Upper lobe of left lung (tissue), 6 donors: Measurements from ENCODE around the gene CD300LF. TPM values are rescaled to one million over a fixed set of nuclear protein-coding genes. Genes with fewer than 3 reads are reported as not detected.
A peak's percentile ranks its signal among the peaks of the same experiment; 100 is the strongest.

Source experiments
- ATAC-seq, 2 donors: fragments of 200-7000 bp; cut with Tn5 transposase; one replicate each; pipeline ENCODE4 v1.9.1; 2022; ENCODE audit warnings: mild to moderate bottlenecking in 2 of 2, moderate library complexity in 2 of 2; ENCODE audit not compliant: low FRiP score in 2 of 2
- DNase-seq, 2 donors: peaks; one replicate each; pipeline ENCODE4 v3.0.0-alpha.2; 2019 to 2020
- H3K27ac ChIP-seq, 4 donors: fragments of 200-600 bp; sonication (generic); one replicate each; pipeline ENCODE4 v1.5.1; 2016 to 2019
- H3K27me3 ChIP-seq, 4 donors: fragments of 200-600 bp; sonication (generic); one replicate each; pipeline ENCODE4 v1.5.1; 2017 to 2019
- H3K36me3 ChIP-seq, 4 donors: fragments of 200-600 bp; sonication (generic); one replicate each; pipeline ENCODE4 v1.5.1; 2016 to 2019
- H3K4me1 ChIP-seq, 4 donors: fragments of 200-600 bp; sonication (generic); one replicate each; pipeline ENCODE4 v1.5.1; 2018 to 2019
- H3K4me3 ChIP-seq, 4 donors: fragments of 200-600 bp; sonication (generic); one replicate each; pipeline ENCODE4 v1.5.1; 2017 to 2019; ENCODE audit warnings: mild to moderate bottlenecking in 2 of 4, moderate library complexity in 1 of 4
- H3K9me3 ChIP-seq, 4 donors: fragments of 200-600 bp; sonication (generic); one replicate each; pipeline ENCODE4 v1.5.1; 2018 to 2019
- EP300 ChIP-seq, 4 donors: sonication (generic); formaldehyde crosslinking; IDR thresholded peaks; one replicate each; pipeline ENCODE4 v1.5.1; 2017; ENCODE audit warnings: antibody characterized with exemption in 4 of 4, control low read depth in 2 of 4
- POLR2A ChIP-seq, 4 donors: fragments of 450-650 bp; IDR thresholded peaks; one replicate each; pipeline ENCODE4 v1.5.1; 2016 to 2017; ENCODE audit warnings: antibody characterized with exemption in 4 of 4, mild to moderate bottlenecking in 2 of 4
- POLR2AphosphoS5 ChIP-seq, 2 donors: sonication (generic); formaldehyde crosslinking; IDR thresholded peaks; one replicate each; pipeline ENCODE4 v1.5.1; 2017; ENCODE audit warnings: antibody characterized with exemption in 2 of 2
- WGBS, 2 donors: methylation state at CpG; one replicate each; pipeline ENCODE4 v1.1.5; 2017 to 2018; 5-methylcytosine and 5-hydroxymethylcytosine counted together
- total RNA-seq, 6 donors: library from RNA; depleted of rRNA in 4 of 6; stranded (reverse); fragments of >200 nt in 4 of 6; gene quantifications; one replicate each; pipeline versions ENCODE4 v1.1.0 to v1.2.1, GENCODE V29; 2016 to 2021
- TF ChIP-seq, protein P1 (sequence below), 6 experiments: fragments of 450-650 bp in 4 of 6; fragments of 200-600 bp in 2 of 6; sonication (generic) in 2 of 6; IDR thresholded peaks; one replicate each; pipeline ENCODE4 v1.5.1; 2016 to 2019; ENCODE audit warnings: antibody characterized with exemption in 6 of 6
- donor health status: DM: no; HTN: no; CAD: no; lungs with moderate emphysema.
- donor health status: DM: no; HTN: yes; CAD: no; lungs with severe emphysema.

Gene CD300LF
- total RNA-seq, 6 donors from 2014 or later: 14.5 to 70.2 (median 33.4) TPM

- ATAC-seq: peak in 1 of 2 donors; percentile 37
- no peaks in the 10 kb centered on the region for H3K9me3 ChIP-seq
- peaks cover 0 to 28% (median 0%) of the 10 kb centered on the region in 4 donors for H3K4me1 ChIP-seq
- H3K4me3 ChIP-seq: peak overlapping the region in 3 of 4 donors; percentile 26 to 47 (median 33)
- 49 to 50% methylated on average over 6 to 7 of the region's 7 CpGs for WGBS, 2 donors
- DNase-seq: no peak
- H3K36me3 ChIP-seq: no peaks in the 10 kb centered on the region
- no peaks in the 10 kb centered on the region for H3K27me3 ChIP-seq
- H3K27ac ChIP-seq: peak overlapping the region; percentile 53 to 77 (median 64)
- TF ChIP-seq EP300 (IDR thresholded peaks at IDR 0.05) (no peak), POLR2A (IDR thresholded peaks at IDR 0.05) (no peak), POLR2AphosphoS5 (IDR thresholded peaks at IDR 0.05) (no peak)
- TF ChIP-seq, protein P1, sequence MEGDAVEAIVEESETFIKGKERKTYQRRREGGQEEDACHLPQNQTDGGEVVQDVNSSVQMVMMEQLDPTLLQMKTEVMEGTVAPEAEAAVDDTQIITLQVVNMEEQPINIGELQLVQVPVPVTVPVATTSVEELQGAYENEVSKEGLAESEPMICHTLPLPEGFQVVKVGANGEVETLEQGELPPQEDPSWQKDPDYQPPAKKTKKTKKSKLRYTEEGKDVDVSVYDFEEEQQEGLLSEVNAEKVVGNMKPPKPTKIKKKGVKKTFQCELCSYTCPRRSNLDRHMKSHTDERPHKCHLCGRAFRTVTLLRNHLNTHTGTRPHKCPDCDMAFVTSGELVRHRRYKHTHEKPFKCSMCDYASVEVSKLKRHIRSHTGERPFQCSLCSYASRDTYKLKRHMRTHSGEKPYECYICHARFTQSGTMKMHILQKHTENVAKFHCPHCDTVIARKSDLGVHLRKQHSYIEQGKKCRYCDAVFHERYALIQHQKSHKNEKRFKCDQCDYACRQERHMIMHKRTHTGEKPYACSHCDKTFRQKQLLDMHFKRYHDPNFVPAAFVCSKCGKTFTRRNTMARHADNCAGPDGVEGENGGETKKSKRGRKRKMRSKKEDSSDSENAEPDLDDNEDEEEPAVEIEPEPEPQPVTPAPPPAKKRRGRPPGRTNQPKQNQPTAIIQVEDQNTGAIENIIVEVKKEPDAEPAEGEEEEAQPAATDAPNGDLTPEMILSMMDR (IDR thresholded peaks at IDR 0.05): no peak
These were observed 422 bp downstream of the CD300LF start for GRCh38 chr17:74712301-74712700.

DNA sequence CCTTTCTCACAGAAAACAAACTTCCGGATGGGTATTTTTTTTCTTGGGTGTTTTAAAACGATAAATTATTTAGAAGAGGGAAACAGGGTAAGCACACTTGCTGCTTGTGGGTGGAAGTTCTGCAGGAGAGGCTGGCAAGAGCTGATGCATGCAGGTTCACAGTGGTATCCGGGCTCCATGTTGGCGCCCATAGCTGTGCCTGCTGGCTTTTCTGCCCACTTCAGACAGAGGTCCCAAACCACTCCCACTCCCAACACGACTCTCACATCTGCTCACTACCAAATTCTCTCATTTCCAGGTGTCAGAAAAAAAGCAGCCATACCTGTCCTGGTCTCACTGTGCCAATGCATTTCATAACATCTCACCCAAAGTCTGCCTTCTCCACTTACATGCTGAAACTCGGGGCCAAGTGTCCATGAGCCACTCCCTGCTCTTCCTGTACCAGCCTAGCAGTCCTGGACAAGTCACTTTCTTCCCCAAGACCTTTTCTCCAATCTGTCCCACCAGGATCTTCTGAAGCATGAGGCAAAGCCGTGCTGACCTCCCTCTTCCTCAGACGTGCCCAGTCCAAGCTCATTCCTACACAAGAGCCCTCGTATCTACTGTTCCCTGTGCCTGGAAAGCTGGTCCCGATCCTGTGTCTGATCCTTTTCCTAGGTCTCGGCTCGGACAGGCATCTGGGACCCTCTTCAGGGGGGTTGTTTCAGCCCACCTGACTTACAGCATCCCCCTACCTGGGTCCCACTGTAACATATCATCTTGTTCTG lies 1.5 kb downstream of the CD300LF start:
- Histone ChIP-seq H3K4me1 (peaks cover 0 to 28% (median 0%) of the 10 kb centered on the region in 4 donors), H3K4me3 (peak overlapping the region in 3 of 4 donors; percentile 4 to 47 (median 10)), H3K36me3 (no peaks in the 10 kb centered on the region), H3K27me3 (no peaks in the 10 kb centered on the region), H3K27ac (no peak overlapping the region), H3K9me3 (no peaks in the 10 kb centered on the region)
- 54 to 61% methylated on average over 12 of the region's 12 CpGs for WGBS, 2 donors
- DNase-seq: no peak
- no peak for ATAC-seq
- TF ChIP-seq, protein P1 (IDR thresholded peaks at IDR 0.05): no peak
- TF ChIP-seq POLR2AphosphoS5 (IDR thresholded peaks at IDR 0.05) (no peak), POLR2A (IDR thresholded peaks at IDR 0.05) (no peak), EP300 (IDR thresholded peaks at IDR 0.05) (no peak)

- H3K4me1 ChIP-seq: peaks cover 0 to 19% (median 0%) of the 10 kb centered on the region in 4 donors
- ATAC-seq: peak in 1 of 2 donors; percentile 76
- no peak overlapping the region for H3K27ac ChIP-seq
- no peaks in the 10 kb centered on the region for H3K9me3 ChIP-seq
- no peaks in the 10 kb centered on the region for H3K27me3 ChIP-seq
- peak in 1 of 2 donors; percentile 74 for DNase-seq
- 58 to 67% methylated on average over 8 of the region's 8 CpGs for WGBS, 2 donors
- H3K36me3 ChIP-seq: no peaks in the 10 kb centered on the region
- TF ChIP-seq POLR2AphosphoS5 (IDR thresholded peaks at IDR 0.05) (no peak), EP300 (IDR thresholded peaks at IDR 0.05) (no peak), POLR2A (IDR thresholded peaks at IDR 0.05) (no peak)
- TF ChIP-seq, protein P1 (IDR thresholded peaks at IDR 0.05): no peak
- no peak overlapping the region for H3K4me3 ChIP-seq
These were observed 8.2 kb downstream of the CD300LF start for GRCh38 chr17:74704544-74704943.

DNA sequence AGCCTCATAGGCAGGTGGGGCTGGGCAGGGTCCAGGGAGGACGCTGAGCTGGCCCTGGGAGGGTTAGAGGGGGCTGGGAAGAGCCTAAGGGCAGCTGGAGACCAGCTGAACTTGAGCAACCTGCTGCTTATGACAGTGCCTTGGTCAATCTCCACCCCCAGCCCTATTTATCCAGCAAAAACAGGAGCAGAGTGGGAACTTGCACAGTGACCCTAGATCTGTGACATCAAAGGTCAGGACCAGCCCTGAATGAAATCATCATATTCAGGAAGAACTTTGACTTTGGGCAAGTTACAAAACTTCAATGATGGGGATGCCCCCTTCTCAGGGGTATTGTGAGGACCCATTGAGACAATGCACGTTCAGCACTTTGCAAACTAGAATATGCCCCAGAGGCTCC lies 9.4 kb downstream of the CD300LF start:
- H3K27ac ChIP-seq: no peak overlapping the region
- no peaks in the 10 kb centered on the region for H3K27me3 ChIP-seq
- no peak for ATAC-seq
- no peak for DNase-seq
- H3K36me3 ChIP-seq: no peaks in the 10 kb centered on the region
- no peaks in the 10 kb centered on the region for H3K9me3 ChIP-seq
- 58 to 67% methylated on average over 2 of the region's 2 CpGs for WGBS, 2 donors
- H3K4me1 ChIP-seq: peaks cover 0 to 19% (median 0%) of the 10 kb centered on the region in 4 donors
- TF ChIP-seq POLR2AphosphoS5 (IDR thresholded peaks at IDR 0.05) (no peak), POLR2A (IDR thresholded peaks at IDR 0.05) (no peak), EP300 (IDR thresholded peaks at IDR 0.05) (no peak)
- TF ChIP-seq, protein P1 (IDR thresholded peaks at IDR 0.05): no peak
- no peak overlapping the region for H3K4me3 ChIP-seq
